HG02870 (cell line): ENCODE measurements around the gene BCAS1.

ENCODE experiments used
- ATAC-seq: cut with Tn5 transposase; IDR thresholded peaks from one replicate; pipeline ENCODE4 v1.9.1; 2021; ENCODE audit warnings: mild to moderate bottlenecking, moderate library complexity; ENCODE audit not compliant: unreplicated experiment

The BCAS1 gene

GRCh38 chr20:54078296-54078984, 8.0 kb upstream of the BCAS1 start:
- peak; percentile 57 for ATAC-seq

- ATAC-seq, result no peak
These were observed 5.9 kb upstream of the BCAS1 start for GRCh38 chr20:54076259-54076658.

DNA sequence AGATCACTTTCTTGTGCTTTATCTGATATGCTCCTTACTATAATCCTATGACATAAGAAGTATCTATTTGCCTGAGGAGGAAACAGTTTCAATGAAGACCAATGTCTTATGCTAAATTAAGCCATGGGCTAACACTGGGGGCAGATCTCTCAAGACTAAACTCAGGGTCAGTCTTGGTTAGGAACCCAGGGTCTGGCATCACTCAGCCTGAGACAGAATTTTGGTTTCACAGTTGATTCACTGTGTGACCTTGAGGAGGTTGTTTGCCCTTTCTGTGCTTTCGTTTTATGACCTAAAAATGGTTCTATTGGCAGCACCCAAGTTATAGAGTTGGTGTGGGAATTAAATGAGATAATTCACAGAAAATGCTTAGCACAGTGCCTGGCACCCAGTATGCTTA, 4.9 kb upstream of the BCAS1 start:
- ATAC-seq, result no peak

DNA sequence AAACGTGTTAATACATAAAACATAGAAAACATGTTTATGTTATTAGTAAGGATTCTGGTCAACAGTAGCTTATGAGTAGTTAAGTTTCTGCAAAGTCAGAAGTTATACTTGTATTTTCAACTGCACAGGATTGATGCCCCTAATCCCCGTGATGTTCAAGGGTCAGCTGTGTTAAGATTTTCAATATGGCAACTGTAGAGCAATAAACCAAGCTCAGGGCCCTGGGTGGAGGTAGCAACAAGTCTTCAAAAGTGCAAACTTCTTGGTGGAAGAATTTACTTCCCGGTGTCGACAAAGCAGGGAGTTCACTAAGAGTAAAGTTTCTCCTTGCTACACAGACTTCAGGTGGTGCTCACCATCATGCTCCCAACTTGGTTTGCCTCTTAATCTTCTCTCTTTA, 4.1 kb upstream of the BCAS1 start:
- no peak for ATAC-seq

DNA sequence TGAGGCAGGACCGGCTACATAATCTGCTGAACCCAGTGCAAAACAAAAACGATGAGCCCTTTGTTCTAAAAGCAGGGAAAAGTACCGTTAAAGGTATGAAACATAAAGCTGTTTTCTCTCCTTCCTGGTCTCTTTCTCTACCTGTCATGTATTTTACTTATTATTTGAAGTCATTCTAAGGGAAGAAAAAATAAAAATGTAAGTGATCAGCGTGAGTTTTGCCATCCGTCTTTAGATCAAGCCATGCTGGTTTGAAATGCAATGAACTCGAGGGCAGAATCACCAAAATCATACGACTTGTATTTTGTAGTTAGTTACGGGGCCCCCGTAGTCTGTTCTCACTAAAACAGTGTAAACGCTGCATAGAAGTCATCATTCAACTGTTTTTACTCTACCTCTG, 2.9 kb upstream of the BCAS1 start:
- ATAC-seq, result no peak

DNA sequence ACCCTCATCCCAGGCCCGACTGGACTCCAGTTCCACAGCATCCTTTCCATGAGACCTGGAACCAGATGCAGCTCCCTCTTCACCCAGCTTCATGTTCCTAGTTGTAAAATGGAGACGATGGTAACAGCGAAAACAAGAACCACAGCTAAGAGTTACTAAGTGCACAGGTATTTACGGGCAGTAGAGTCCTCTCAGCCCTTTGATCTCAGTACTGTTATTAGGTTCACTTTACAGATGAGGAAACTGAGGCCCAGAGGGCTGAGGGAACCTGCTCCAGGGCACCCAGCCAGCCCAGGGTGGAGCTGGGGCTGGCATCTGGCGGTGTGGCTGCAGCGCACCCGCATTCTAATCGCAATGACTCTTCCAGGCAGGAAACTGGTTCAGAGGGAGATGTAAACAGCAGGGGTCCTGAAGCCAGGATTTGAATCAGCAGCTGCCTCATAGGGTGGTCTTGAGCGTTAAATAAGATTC, 858 bp downstream of the BCAS1 start:
- no peak for ATAC-seq

- no peak for ATAC-seq
These were observed 1.4 kb downstream of the BCAS1 start for GRCh38 chr20:54068966-54069365.

DNA sequence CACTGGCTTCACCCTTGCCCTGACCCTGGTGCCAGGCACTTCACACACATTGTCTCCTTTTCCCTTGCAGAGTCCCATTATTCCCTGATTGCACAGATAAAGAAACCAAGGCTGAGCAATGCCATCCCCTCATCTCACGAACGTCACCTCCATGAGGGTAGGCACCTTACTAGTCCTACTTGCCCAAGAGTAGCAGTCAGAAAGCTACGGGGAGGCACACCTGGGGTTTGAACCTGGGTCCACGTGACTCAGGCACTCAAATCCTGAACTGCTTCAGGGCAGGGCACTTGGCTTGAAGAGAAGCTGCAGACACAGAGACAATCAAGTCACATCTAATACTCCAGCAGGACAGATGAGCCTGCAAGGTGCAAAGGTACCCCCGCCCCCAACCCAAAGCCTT, 1.9 kb downstream of the BCAS1 start:
- ATAC-seq, result no peak

DNA sequence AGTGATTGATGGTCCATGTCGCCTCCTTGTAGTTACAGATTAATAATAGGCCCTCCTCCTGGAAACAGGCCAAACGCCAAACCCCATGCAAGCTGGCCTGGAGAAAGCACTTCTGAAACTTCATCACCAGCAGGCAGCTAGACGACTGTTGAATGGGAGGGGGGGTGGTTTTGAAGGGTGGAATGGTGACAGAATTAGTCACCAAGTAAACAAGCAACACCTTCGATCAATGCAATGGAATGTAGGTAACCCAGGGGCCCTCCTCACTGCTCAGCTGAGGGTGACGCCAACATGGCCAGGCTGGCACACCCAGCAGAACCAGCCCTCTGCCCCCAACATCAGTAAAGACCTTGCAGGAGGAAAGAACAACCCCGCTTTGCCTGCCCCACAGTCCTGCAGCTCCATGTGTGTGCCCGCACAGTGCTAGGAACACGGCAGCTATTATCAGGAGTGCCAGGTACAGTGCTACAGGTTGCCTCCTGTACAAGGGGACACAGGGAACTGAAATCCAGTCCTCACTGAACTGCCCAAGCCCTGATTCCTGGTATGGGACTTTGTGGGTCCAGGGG, 2.7 kb downstream of the BCAS1 start:
- ATAC-seq, result peak; percentile 34

DNA sequence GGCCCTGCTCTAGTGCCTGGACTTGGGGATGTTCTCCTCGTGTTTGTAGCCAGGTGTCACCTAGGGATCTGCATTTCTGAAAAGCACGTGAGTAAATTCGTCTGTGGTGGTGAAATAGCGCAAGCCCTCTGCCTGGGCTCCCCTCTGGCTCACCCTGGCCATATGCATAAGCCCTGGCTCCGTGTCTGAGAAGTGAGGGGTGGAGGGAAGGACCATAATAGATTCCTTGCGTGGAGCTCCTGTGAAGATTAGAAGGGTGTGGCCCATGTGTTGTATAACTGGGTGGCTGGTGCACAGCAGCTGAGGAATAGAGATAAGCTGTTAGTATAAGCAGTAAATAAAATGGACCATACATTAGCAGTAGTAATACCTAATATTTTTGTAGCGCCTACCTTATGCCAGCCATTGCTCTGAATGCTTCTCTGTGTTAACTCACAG, 4.8 kb downstream of the BCAS1 start:
- ATAC-seq, result no peak

DNA sequence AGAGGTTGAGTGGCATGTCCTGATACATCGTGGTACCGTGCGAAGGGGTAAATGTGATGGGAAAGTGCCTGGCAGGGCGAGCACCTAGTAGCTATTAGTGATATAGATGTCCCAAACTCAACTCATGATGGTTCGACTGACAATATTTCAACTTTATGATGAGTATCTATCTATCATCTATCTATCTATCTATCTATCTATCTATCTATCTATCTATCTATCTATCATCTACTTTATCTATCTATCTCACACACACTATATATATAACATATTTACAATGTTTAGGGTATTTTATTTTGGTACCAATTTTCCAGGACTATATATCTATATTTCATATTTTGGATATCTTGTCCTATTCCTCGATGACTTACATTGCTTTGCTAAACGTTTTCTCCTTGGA, 5.5 kb downstream of the BCAS1 start:
- ATAC-seq, result no peak

DNA sequence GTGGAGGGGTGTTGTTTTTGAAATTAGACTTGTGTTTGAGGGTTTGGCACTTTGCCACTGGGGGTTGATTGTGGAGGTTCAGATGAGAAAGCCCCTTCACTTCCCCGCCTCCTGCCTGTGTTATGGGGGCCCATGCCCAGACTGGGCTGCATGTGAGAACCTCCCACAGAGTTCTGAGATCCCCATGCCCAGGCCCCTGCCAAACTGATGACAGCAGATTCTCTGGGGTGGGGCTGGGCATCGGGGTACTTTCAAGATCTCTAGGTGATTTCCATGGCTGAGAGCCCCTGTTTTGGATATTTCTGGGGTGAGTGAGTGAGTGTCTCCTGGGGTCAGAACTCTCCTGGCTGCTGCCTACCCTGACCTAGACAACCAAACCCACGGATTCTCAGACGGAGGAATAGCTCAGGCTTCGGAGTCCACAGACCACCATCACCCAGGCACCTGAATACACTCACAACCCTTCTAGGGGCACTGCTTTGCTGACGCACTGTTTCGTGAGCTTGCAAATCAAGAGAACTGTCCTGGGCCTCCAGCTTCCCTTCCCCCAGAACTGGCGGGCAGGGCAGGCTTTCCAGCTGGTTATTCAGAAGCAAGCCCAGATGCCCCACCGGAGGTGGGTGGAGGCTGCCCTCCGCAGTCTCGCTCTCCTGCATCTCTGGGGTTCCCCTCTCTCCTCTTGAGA, 6.3 kb downstream of the BCAS1 start:
- no peak for ATAC-seq

DNA sequence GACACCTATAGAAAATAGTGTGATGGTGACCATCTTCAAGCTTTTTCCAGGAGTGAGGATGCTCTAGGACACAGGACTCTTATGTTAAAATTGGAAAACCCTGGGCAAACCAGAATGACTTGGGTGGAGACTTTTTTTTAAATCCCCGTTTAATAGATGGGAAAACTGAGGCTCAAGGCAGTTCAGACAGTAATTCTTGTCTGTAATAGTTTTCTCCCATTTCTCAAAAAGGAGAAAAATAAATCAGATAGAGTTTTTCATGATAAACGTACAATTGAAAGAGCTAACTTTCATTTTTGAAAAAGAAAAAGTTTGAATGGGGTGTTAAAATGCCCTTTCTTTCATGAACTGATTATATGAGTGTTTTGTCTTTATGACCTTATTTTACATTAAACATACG, 6.8 kb downstream of the BCAS1 start:
- no peak for ATAC-seq

DNA sequence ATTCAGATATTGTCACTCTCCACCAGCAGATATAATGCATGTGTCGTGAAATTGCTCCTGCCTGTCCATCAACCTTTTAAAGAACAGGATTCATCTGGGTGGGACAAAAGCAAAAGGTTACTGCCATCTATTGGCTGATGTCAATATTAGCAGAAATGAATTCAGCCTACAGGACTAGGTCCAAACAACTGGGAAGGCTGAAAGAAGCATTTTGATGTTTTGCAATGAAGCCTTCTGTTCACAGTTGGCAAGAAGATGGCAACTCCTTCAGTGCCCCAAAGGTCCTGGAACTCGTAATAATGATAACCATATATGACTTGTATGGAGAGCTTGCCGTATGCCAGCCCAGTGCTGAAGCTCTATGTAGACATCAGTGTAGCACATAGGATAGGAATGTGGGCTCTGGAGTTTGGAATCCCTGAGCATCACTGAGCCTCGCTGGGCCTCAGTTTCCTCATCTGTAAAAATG, 7.5 kb downstream of the BCAS1 start:
- ATAC-seq, result peak; percentile 34

DNA sequence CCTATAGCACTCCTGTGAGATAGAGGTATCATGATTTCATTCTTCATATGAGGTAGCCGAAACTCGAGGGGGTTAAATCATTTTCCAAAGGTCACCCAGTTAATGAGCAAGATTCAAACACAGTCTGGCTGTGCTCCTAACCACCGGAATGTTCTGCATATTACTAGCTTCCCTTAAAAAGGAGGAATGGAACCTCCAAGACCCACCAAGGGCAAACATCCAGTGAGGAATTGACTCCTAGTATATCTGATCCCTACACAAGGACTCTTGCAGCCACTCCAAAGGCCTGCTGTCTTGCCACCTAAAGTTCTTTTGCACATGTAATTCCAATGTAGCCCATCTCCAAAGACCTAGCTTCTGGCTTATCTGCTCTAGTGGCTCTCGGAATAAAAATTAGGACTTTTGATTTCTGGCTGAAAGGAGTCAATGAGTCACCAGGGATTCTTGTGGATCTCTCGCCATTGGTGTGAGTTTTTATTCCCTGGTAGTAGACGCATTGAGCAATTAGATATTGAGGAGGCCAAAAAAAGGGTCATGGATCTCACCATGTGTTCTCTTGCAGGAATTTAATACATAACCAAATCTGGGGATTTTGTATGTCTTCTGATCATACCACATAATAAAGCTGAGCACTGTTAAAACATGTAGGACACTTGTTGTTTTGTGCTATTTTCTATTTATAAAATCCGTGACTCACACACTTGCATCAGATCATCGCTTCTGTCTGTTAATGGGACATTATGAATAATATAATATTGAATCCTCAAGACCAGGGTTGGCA, 9.1 kb downstream of the BCAS1 start:
- ATAC-seq, result no peak

DNA sequence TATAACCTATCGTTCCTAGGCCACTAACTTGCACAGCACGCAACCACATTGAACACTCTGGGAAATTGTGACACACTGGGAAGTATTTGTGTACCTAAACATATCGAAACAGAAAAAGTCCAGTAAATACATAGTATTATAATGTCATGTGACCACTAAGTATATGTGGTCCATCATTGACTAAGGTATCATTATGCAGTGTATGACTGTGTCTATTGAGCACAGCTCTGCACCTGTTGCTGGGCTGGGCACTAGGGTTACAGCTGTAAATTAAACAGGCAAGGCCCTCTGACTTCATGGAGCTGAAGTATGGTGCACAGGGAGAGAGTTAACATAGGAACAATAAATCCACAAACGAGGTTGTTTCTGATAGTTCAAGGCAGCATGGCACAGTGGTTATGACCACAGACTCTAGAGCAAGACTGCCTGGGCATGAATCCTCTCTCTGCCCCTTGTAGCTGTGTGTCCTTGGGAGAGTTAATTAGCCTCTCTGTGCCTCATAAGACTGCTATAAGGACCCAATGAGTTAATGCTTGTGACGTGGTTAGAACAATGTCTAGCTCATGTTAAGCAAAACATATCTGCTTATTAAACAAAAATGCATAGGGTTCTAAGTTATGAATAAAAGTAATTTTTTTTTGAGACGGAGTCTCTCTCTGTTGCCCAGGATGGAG, 10.6 kb downstream of the BCAS1 start:
- no peak for ATAC-seq

DNA sequence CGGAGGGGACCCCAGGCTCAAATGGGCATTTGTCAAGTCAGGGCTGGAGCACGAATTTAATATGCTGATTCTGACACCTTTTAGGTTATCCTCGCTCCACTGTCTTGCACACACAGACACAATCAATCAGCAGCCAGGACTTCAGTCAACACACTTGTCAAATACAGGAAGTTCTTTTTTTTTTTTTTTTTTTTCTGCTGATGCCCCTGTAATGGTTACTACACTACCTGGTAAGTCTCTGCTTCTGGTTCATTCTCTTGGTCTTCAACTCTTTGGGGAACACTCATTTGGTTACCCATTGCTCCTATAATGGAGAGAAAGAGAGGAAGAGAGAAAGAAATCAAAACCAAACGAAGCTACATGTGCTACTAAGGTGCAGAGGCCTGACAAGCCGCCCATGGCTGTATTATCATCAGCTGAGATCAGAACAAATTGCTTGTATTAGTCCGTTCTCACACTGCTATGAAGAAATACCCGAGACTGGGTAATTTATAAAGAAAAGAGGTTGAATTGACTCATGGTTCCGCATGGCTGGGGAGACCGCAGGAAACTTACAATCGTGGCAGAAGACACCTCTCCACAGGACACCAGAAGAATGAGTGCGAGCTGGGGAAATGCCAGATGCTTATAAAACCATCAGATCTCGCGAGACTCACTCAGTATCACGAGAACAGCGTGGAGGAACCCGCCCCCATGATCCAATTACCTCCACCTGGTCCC, 11.8 kb downstream of the BCAS1 start:
- peak; percentile 65 for ATAC-seq

GRCh38 chr20:54056762-54057639, 13.4 kb downstream of the BCAS1 start:
- ATAC-seq, result no peak

- no peak for ATAC-seq
These were observed 15.9 kb downstream of the BCAS1 start for GRCh38 chr20:54054516-54054915.
